PC-9 (cell line): ENCODE results near the gene SMAD9. TPM values are rescaled to one million over a fixed set of nuclear protein-coding genes. Genes with fewer than 3 reads are reported as not detected.

ENCODE experiments used
- BruUV-seq: library from RNA; stranded (reverse); fragments of 400-500 nt; replicated peaks from 2 replicates; lab custom pipeline; 2021; lab: Mats Ljungman, UMichigan
- CTCF ChIA-PET: fragments of 300-600 bp; sonication (Branson Sonifier 250); formaldehyde crosslinking; loops from one replicate; lab custom pipeline; 2022; ENCODE audit warnings: antibody characterized with exemption; lab: Charles Lee
- POLR2A ChIA-PET: fragments of 300-600 bp; sonication (Branson Sonifier 250); formaldehyde crosslinking; loops from one replicate; lab custom pipeline; 2022; ENCODE audit warnings: antibody characterized with exemption; ENCODE audit not compliant: unreplicated experiment; lab: Charles Lee
- DNase-seq, 2 experiments: peaks; one replicate each; pipeline versions ENCODE4 v3.0.0 to v3.0.0-alpha.2; 2015 to 2022; ENCODE audit warnings: mixed read lengths in 1 of 2
- H2AFZ ChIP-seq: fragments of 200-600 bp; sonication (generic); 2 replicates; pipeline ENCODE4 v1.8.1; 2017; ENCODE audit warnings: antibody characterized with exemption
- H3F3A ChIP-seq: fragments of 200-600 bp; sonication (generic); 2 replicates; pipeline ENCODE4 v1.8.1; 2017; ENCODE audit warnings: antibody characterized with exemption, mild to moderate bottlenecking, low read depth; ENCODE audit not compliant: insufficient read depth
- H3K27ac ChIP-seq: fragments of 200-600 bp; sonication (generic); 2 replicates; pipeline ENCODE4 v1.6.1; 2016; ENCODE audit warnings: mixed run types
- H3K27me3 ChIP-seq: fragments of 200-600 bp; sonication (generic); 2 replicates; pipeline ENCODE4 v1.6.1; 2016; ENCODE audit warnings: low read depth, mixed run types; ENCODE audit not compliant: insufficient read depth
- H3K36me3 ChIP-seq: fragments of 200-600 bp; sonication (generic); 2 replicates; pipeline ENCODE4 v1.6.1; 2016; ENCODE audit warnings: low read depth, mixed run types
- H3K4me1 ChIP-seq: fragments of 200-600 bp; sonication (generic); replicated peaks from 2 replicates; pipeline ENCODE4 v1.6.1; 2016; ENCODE audit warnings: mixed run types; ENCODE audit not compliant: insufficient read depth
- H3K4me2 ChIP-seq: fragments of 200-600 bp; sonication (generic); 2 replicates; pipeline ENCODE4 v1.6.1; 2017; ENCODE audit warnings: mixed run types
- H3K4me3 ChIP-seq: fragments of 200-600 bp; sonication (generic); 2 replicates; pipeline ENCODE4 v1.6.1; 2016; ENCODE audit warnings: mixed run types
- H3K79me2 ChIP-seq: fragments of 200-600 bp; sonication (generic); 2 replicates; pipeline ENCODE4 v1.6.1; 2017; ENCODE audit warnings: low read depth, mixed run types
- H3K9me2 ChIP-seq: fragments of 200-600 bp; sonication (generic); 2 replicates; pipeline ENCODE4 v1.8.1; 2017; ENCODE audit warnings: mild to moderate bottlenecking; ENCODE audit not compliant: insufficient read depth
- H3K9me3 ChIP-seq: fragments of 200-600 bp; sonication (generic); 2 replicates; pipeline ENCODE4 v1.8.1; 2016; ENCODE audit warnings: low read depth; ENCODE audit not compliant: insufficient read depth
- H4K20me1 ChIP-seq: fragments of 200-600 bp; sonication (generic); 2 replicates; pipeline ENCODE4 v1.8.1; 2017; ENCODE audit not compliant: insufficient read depth
- EZH2 ChIP-seq: fragments of 200-600 bp; sonication (generic); IDR thresholded peaks from 2 replicates; pipeline ENCODE4 v1.8.0; 2017; ENCODE audit warnings: antibody characterized with exemption, low read depth
- intact Hi-C: fragments of 100-400 bp; cut with micrococcal nuclease; formaldehyde crosslinking; loops from one replicate; pipeline ENCODE4 v1.10.0; 2022; ENCODE audit not compliant: unreplicated experiment
- total RNA-seq: library from RNA; stranded (reverse); gene quantifications from 2 replicates; pipeline ENCODE4 v1.2.3, GENCODE V29; 2021
- TF ChIP-seq, protein P1 (sequence below): fragments of 200-600 bp; sonication (generic); conservative IDR thresholded peaks from 2 replicates; pipeline ENCODE4 v1.6.1; 2017; ENCODE audit warnings: mixed run types, antibody characterized with exemption, mild to moderate bottlenecking, moderate library complexity

The SMAD9 gene
- total RNA-seq, 1 experiment from 2014 or later, result 0.94 TPM

DNA sequence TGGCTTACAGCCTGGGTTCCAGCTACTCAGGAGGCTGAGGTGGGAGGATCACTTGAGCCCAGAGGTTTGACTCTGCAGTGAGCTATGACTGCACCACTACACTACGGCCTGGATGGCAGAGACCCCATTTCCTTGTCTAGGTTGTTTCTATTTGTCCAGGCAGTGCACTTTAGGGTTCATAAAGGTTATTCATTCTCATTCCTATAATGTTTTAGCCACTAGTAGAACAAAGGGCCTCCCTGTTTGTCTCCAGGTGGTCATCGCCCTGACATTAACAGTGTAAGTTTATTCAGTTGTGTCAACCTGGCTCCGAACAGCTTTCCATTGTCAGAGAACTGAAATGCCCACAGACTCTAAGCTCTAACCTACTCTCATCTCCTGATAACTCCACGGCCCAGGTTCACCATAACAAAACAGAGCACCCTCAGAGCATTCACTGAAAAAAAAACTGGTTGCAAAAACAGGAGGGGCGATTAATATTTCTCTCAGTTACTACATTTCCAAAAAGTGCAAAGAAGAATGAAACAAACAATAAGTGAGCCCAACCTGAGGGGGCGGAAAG lies 37.1 kb downstream of the SMAD9 start:
- no peak for DNase-seq
- Histone ChIP-seq H3K4me3 (no peak overlapping the region), H3K27ac (no peak overlapping the region), H3K27me3 (no peaks in the 10 kb centered on the region), H3K9me2 (no peaks in the 10 kb centered on the region), H3F3A (no peaks in the 10 kb centered on the region), H4K20me1 (no peaks in the 10 kb centered on the region), H3K79me2 (no peaks in the 10 kb centered on the region), H2AFZ (no peak overlapping the region), H3K9me3 (no peaks in the 10 kb centered on the region), H3K4me2 (no peak overlapping the region), H3K4me1 (no peaks in the 10 kb centered on the region), H3K36me3 (no peaks in the 10 kb centered on the region)
- TF ChIP-seq EZH2, result no peak
- TF ChIP-seq, protein P1, sequence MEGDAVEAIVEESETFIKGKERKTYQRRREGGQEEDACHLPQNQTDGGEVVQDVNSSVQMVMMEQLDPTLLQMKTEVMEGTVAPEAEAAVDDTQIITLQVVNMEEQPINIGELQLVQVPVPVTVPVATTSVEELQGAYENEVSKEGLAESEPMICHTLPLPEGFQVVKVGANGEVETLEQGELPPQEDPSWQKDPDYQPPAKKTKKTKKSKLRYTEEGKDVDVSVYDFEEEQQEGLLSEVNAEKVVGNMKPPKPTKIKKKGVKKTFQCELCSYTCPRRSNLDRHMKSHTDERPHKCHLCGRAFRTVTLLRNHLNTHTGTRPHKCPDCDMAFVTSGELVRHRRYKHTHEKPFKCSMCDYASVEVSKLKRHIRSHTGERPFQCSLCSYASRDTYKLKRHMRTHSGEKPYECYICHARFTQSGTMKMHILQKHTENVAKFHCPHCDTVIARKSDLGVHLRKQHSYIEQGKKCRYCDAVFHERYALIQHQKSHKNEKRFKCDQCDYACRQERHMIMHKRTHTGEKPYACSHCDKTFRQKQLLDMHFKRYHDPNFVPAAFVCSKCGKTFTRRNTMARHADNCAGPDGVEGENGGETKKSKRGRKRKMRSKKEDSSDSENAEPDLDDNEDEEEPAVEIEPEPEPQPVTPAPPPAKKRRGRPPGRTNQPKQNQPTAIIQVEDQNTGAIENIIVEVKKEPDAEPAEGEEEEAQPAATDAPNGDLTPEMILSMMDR, result no peak
- ChIA-PET POLR2A (no interaction called here), CTCF (no interaction called here)
- intact Hi-C loops, result no loop called here
- BruUV-seq, result no TSS peak

DNA sequence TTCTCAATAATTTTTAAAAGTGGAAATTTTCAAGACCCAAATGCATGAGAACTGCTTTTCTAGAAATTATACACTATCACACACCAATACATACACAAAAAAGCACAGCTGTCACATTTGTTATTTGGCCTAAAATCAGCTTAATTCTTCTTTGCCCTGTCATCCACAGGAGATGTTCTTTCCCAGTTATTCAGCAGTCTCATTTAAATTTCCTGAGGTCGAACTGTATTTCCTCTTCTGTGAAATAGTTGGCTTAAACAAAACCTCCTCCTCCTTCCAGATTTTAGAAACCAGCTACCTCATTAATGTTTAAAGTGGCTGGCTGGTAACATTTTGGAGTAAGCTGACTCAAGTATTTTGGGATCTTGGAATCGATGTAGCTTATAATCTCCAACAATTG lies 39.1 kb downstream of the SMAD9 start:
- Histone ChIP-seq H2AFZ (no peak overlapping the region), H3K9me2 (no peaks in the 10 kb centered on the region), H3K4me1 (no peaks in the 10 kb centered on the region), H4K20me1 (no peaks in the 10 kb centered on the region), H3K79me2 (no peaks in the 10 kb centered on the region), H3K36me3 (no peaks in the 10 kb centered on the region), H3K27me3 (no peaks in the 10 kb centered on the region), H3K4me3 (no peak overlapping the region), H3K9me3 (no peaks in the 10 kb centered on the region), H3F3A (no peaks in the 10 kb centered on the region), H3K27ac (no peak overlapping the region), H3K4me2 (no peak overlapping the region)
- intact Hi-C loops, result no loop called here
- ChIA-PET CTCF (interaction anchor here (0.7 kb wide), 1 partner anchor 23 kb away, joined by 3 read pairs; no protein-coding TSS in a partner anchor), POLR2A (no interaction called here)
- TF ChIP-seq EZH2, result no peak
- TF ChIP-seq, protein P1, result no peak
- no TSS peak for BruUV-seq
- DNase-seq, result no peak

DNA sequence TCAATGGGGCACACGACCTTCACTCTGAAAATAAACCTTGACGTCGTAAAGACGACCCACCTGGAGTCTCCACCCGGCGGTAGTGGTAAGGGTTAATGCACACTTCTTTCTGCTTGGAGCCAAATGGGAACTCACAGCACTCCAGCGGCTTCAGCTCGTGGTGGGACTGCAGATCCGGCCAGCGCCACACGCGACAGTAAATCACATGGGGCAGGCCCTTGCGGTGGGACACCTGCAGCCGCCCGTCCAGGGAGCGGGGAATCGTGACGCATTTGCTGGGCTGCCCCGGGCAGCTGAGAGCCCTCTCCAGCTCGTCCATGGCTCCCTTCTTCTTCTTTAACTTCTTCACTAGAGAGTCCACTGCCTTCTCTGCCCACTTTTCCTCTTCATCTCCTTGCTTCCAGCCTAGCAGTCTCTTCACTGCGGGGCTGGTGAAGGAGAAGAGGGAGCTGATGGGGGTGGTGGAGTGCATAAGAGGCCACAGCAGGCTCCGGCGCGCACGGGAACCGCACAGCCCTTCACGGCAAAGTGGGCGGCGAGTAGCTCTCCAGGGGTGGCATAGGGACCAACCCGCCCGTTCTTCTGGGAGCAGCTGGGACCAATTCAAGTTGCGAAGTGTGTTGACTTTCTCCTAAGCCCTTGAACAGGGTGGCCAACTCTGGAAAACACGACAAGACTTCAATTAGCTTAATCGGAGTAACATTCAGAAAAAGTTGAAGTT lies 40.7 kb downstream of the SMAD9 start:
- CTCF ChIA-PET, result no interaction called here
- no peaks in the 10 kb centered on the region for H3F3A ChIP-seq
- H3K79me2 ChIP-seq, result no peaks in the 10 kb centered on the region
- no peak overlapping the region for H2AFZ ChIP-seq
- H3K4me1 ChIP-seq, result no peaks in the 10 kb centered on the region
- H3K9me3 ChIP-seq, result no peaks in the 10 kb centered on the region
- H4K20me1 ChIP-seq, result no peaks in the 10 kb centered on the region
- no peaks in the 10 kb centered on the region for H3K36me3 ChIP-seq
- H3K9me2 ChIP-seq, result no peaks in the 10 kb centered on the region
- TF ChIP-seq, protein P1, result no peak
- TF ChIP-seq EZH2, result no peak
- no peak for DNase-seq
- BruUV-seq, result no TSS peak
- no peaks in the 10 kb centered on the region for H3K27me3 ChIP-seq
- no peak overlapping the region for H3K4me2 ChIP-seq
- POLR2A ChIA-PET, result no interaction called here
- no peak overlapping the region for H3K4me3 ChIP-seq
- intact Hi-C loops, result no loop called here
- no peak overlapping the region for H3K27ac ChIP-seq
